Skeletal muscle satellite cell (primary cell): ENCODE measurements around the gene FNBP1. TPM values are rescaled to one million over a fixed set of nuclear protein-coding genes. Genes with fewer than 3 reads are reported as not detected.

ENCODE experiments used
- H3K27me3 ChIP-seq: 2 replicates; pipeline ENCODE4 v1.7.0; 2013; ENCODE audit warnings: low read length; ENCODE audit not compliant: control insufficient read depth, insufficient read depth
- H3K36me3 ChIP-seq: 2 replicates; pipeline ENCODE4 v1.7.0; 2013; ENCODE audit warnings: mild to moderate bottlenecking, control low read depth, low read length; ENCODE audit not compliant: insufficient read depth
- H3K4me1 ChIP-seq: 2 replicates; pipeline ENCODE4 v1.7.0; 2013; ENCODE audit warnings: low read length; ENCODE audit not compliant: control insufficient read depth, insufficient read depth
- H3K4me2 ChIP-seq: 2 replicates; pipeline ENCODE4 v1.7.0; 2013; ENCODE audit warnings: mild to moderate bottlenecking, low read length
- H3K4me3 ChIP-seq: 2 replicates; pipeline ENCODE4 v1.7.0; 2013; ENCODE audit warnings: low read length
- H3K9ac ChIP-seq: 2 replicates; pipeline ENCODE4 v1.7.0; 2013; ENCODE audit warnings: mild to moderate bottlenecking, low read depth, low read length, moderate library complexity
- H3K9me3 ChIP-seq: replicated peaks from 2 replicates; pipeline ENCODE4 v1.7.0; 2013; ENCODE audit warnings: mild to moderate bottlenecking, control low read depth, low read length
- total RNA-seq: library from RNA; depleted of rRNA; stranded (reverse); fragments of >200 nt; gene quantifications from 2 replicates; pipeline ENCODE4 v1.2.3, GENCODE V29; 2012; rRNA removed

FNBP1 gene
- 18.0 and 23.4 TPM in 2 replicates for total RNA-seq

GRCh38 chr9:130042885-130043653 lies at the start of gene FNBP1:
Gene FNBP1 (minus strand): TSS chr9:130043189. CDS start chr9:130042975, 214 bp downstream.
- Histone ChIP-seq H3K4me2 (peak within 1 kb of the TSS; percentile 92), H3K4me3 (peak within 1 kb of the TSS; percentile 82), H3K36me3 (no peaks in the 10 kb centered on the region), H3K9ac (peak within 1 kb of the TSS; percentile 80), H3K9me3 (no peaks in the 10 kb centered on the region), H3K27me3 (no peaks in the 10 kb centered on the region), H3K4me1 (peaks cover 15% of the 10 kb centered on the region)

- no peak overlapping the region for H3K4me3 ChIP-seq
- no peak overlapping the region for H3K9ac ChIP-seq
- H3K4me1 ChIP-seq: no peaks in the 10 kb centered on the region
- H3K4me2 ChIP-seq: no peak overlapping the region
- peaks cover 47% of the 10 kb centered on the region for H3K36me3 ChIP-seq
- H3K27me3 ChIP-seq: no peaks in the 10 kb centered on the region
- no peaks in the 10 kb centered on the region for H3K9me3 ChIP-seq
Observed at GRCh38 chr9:130090915-130091314, 47.9 kb upstream of the FNBP1 start.

- Histone ChIP-seq H3K9me3 (no peaks in the 10 kb centered on the region), H3K27me3 (no peaks in the 10 kb centered on the region), H3K4me3 (no peak overlapping the region), H3K9ac (no peak overlapping the region), H3K4me1 (no peaks in the 10 kb centered on the region), H3K4me2 (no peak overlapping the region), H3K36me3 (peaks cover 49% of the 10 kb centered on the region)
Observed at GRCh38 chr9:130089141-130089540, 46.2 kb upstream of the FNBP1 start.

GRCh38 chr9:130088051-130088450 lies 45.1 kb upstream of the FNBP1 start:
- H3K4me2 ChIP-seq: no peak overlapping the region
- H3K4me1 ChIP-seq: no peaks in the 10 kb centered on the region
- no peaks in the 10 kb centered on the region for H3K9me3 ChIP-seq
- no peak overlapping the region for H3K4me3 ChIP-seq
- no peak overlapping the region for H3K9ac ChIP-seq
- peaks cover 49% of the 10 kb centered on the region for H3K36me3 ChIP-seq
- H3K27me3 ChIP-seq: no peaks in the 10 kb centered on the region

- H3K4me3 ChIP-seq: no peak overlapping the region
- H3K27me3 ChIP-seq: no peaks in the 10 kb centered on the region
- H3K36me3 ChIP-seq: peaks cover 47% of the 10 kb centered on the region
- H3K9ac ChIP-seq: no peak overlapping the region
- no peaks in the 10 kb centered on the region for H3K9me3 ChIP-seq
- no peaks in the 10 kb centered on the region for H3K4me1 ChIP-seq
- H3K4me2 ChIP-seq: no peak overlapping the region
Observed at GRCh38 chr9:130084337-130084736, 41.3 kb upstream of the FNBP1 start.

- no peak overlapping the region for H3K9ac ChIP-seq
- H3K36me3 ChIP-seq: peaks cover 48% of the 10 kb centered on the region
- no peak overlapping the region for H3K4me2 ChIP-seq
- no peak overlapping the region for H3K4me3 ChIP-seq
- no peaks in the 10 kb centered on the region for H3K27me3 ChIP-seq
- H3K4me1 ChIP-seq: no peaks in the 10 kb centered on the region
- H3K9me3 ChIP-seq: no peaks in the 10 kb centered on the region
Observed at GRCh38 chr9:130078547-130078946, 35.6 kb upstream of the FNBP1 start.

- Histone ChIP-seq H3K4me3 (no peak overlapping the region), H3K9ac (no peak overlapping the region), H3K27me3 (no peaks in the 10 kb centered on the region), H3K36me3 (peaks cover 20% of the 10 kb centered on the region), H3K4me2 (no peak overlapping the region), H3K9me3 (no peaks in the 10 kb centered on the region), H3K4me1 (peaks cover 6% of the 10 kb centered on the region)
Observed at GRCh38 chr9:130073373-130073772, 30.4 kb upstream of the FNBP1 start.

GRCh38 chr9:130072515-130073235 lies 29.7 kb upstream of the FNBP1 start:
- no peaks in the 10 kb centered on the region for H3K27me3 ChIP-seq
- H3K4me2 ChIP-seq: no peak overlapping the region
- H3K4me3 ChIP-seq: no peak overlapping the region
- H3K4me1 ChIP-seq: peaks cover 8% of the 10 kb centered on the region
- H3K9me3 ChIP-seq: no peaks in the 10 kb centered on the region
- H3K36me3 ChIP-seq: peaks cover 16% of the 10 kb centered on the region
- no peak overlapping the region for H3K9ac ChIP-seq

- Histone ChIP-seq H3K4me1 (peaks cover 8% of the 10 kb centered on the region), H3K9ac (no peak overlapping the region), H3K4me3 (no peak overlapping the region), H3K36me3 (peaks cover 5% of the 10 kb centered on the region), H3K27me3 (no peaks in the 10 kb centered on the region), H3K4me2 (no peak overlapping the region), H3K9me3 (no peaks in the 10 kb centered on the region)
Observed at GRCh38 chr9:130069048-130069447, 26.1 kb upstream of the FNBP1 start.

GRCh38 chr9:130064621-130065020 lies 21.6 kb upstream of the FNBP1 start:
- Histone ChIP-seq H3K9me3 (no peaks in the 10 kb centered on the region), H3K4me3 (no peak overlapping the region), H3K36me3 (peaks cover 5% of the 10 kb centered on the region), H3K4me2 (no peak overlapping the region), H3K27me3 (no peaks in the 10 kb centered on the region), H3K4me1 (peaks cover 8% of the 10 kb centered on the region), H3K9ac (no peak overlapping the region)

GRCh38 chr9:130062750-130063149 lies 19.8 kb upstream of the FNBP1 start:
- peaks cover 12% of the 10 kb centered on the region for H3K36me3 ChIP-seq
- no peak overlapping the region for H3K4me3 ChIP-seq
- H3K9ac ChIP-seq: no peak overlapping the region
- H3K4me2 ChIP-seq: no peak overlapping the region
- no peaks in the 10 kb centered on the region for H3K27me3 ChIP-seq
- no peaks in the 10 kb centered on the region for H3K9me3 ChIP-seq
- no peaks in the 10 kb centered on the region for H3K4me1 ChIP-seq
